Naive thymus-derived CD8-positive, alpha-beta T cell (primary cell): ENCODE measurements around the gene LRRK1. TPM values are rescaled to one million over a fixed set of nuclear protein-coding genes. Genes with fewer than 3 reads are reported as not detected.
A peak's percentile ranks its signal among the peaks of the same experiment; 100 is the strongest.
"Not testable (repeated sequence)": the region's sequence is repeated elsewhere in the genome, so short reads cannot be mapped to it uniquely, and the experiment has no call there.

Experiments used
- ATAC-seq, 2 donors: fragments of 150-1000 bp; cut with Tn5 transposase in 1 of 2; sonication (Bioruptor Pico), chemical (Tn5 transposase) in 1 of 2; 1 replicate in 1 of 2; 2 replicates in 1 of 2; pipeline ENCODE4 v1.10.0; 2021; ENCODE audit warnings: mild to moderate bottlenecking in 2 of 2, moderate library complexity in 2 of 2
- POLR2A ChIA-PET: fragments of 350-600 bp; sonication (Branson Sonifier 250); formaldehyde crosslinking; loops from one replicate; lab custom pipeline; 2021; ENCODE audit warnings: antibody characterized with exemption; lab: Charles Lee
- DNase-seq, 10 donors: peaks; one replicate each; pipeline versions ENCODE4 v3.0.0 to v3.0.0-alpha.2; 2020 to 2022
- H3K27ac Mint-ChIP-seq, 10 donors: one replicate each; pipeline ENCODE4 v1.8.0; 2020 to 2022; ENCODE audit warnings: mild to moderate bottlenecking in 10 of 10, mixed read lengths in 10 of 10, moderate library complexity in 4 of 10, inconsistent platforms in 1 of 10
- H3K27me3 Mint-ChIP-seq, 5 donors: one replicate each; pipeline ENCODE4 v1.8.0; 2021 to 2022; ENCODE audit warnings: mixed read lengths in 5 of 5
- H3K36me3 Mint-ChIP-seq, 3 donors: one replicate each; pipeline ENCODE4 v1.8.0; 2020 to 2022; ENCODE audit warnings: mixed read lengths in 3 of 3, mild to moderate bottlenecking in 2 of 3, inconsistent platforms in 1 of 3
- H3K4me1 Mint-ChIP-seq, 4 donors: one replicate each; pipeline ENCODE4 v1.8.0; 2021 to 2022; ENCODE audit warnings: mixed read lengths in 4 of 4
- H3K4me3 Mint-ChIP-seq, 10 donors: one replicate each; pipeline ENCODE4 v1.8.0; 2020 to 2022; ENCODE audit warnings: mild to moderate bottlenecking in 10 of 10, mixed read lengths in 10 of 10, moderate library complexity in 6 of 10, inconsistent platforms in 1 of 10
- H3K9me3 Mint-ChIP-seq, 9 donors: one replicate each; pipeline ENCODE4 v1.8.0; 2020 to 2022; ENCODE audit warnings: mixed read lengths in 9 of 9, mild to moderate bottlenecking in 3 of 9, inconsistent platforms in 1 of 9, moderate library complexity in 1 of 9
- polyA plus RNA-seq, 3 donors: library from polyadenylated mRNA; unstranded; fragments of 300-500 nt; fragmentation: Illumina TruSeq; gene quantifications; one replicate each; pipeline ENCODE4 v1.2.3, GENCODE V29; 2021
- total RNA-seq, 8 experiments: library from RNA in 2 of 8; stranded (reverse) in 2 of 8; gene quantifications; one replicate each; pipeline ENCODE4 v1.2.3 and lab custom pipeline; 2021 to 2026

LRRK1 gene
- total and polyA plus RNA-seq, 5 experiments from 2014 or later: 0.78 to 2.7 TPM; not detected in 3

DNA sequence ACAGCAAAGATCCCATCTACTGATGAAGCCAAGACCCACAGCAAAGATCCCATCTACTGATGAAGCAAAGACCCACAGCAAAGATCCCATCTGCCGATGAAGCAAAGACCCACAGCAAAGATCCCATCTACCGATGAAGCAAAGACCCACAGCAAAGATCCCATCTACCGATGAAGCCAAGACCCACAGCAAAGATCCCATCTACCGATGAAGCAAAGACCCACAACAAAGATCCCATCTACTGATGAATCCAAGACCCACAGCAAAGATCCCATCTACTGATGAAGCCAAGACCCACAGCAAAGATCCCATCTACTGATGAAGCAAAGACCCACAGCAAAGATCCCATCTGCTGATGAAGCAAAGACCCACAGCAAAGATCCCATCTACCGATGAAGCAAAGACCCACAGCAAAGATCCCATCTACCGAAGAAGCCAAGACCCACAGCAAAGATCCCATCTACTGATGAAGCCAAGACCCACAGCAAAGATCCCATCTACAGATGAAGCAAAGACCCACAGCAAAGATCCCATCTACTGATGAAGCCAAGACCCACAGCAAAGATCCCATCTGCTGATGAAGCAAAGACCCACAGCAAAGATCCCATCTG, 176.7 kb downstream of the LRRK1 start:
- H3K27ac Mint-ChIP-seq, H3K36me3 Mint-ChIP-seq, H3K4me3 Mint-ChIP-seq, DNase-seq, H3K27me3 Mint-ChIP-seq, ATAC-seq, POLR2A ChIA-PET, H3K4me1 Mint-ChIP-seq, H3K9me3 Mint-ChIP-seq: not testable (repeated sequence)

DNA sequence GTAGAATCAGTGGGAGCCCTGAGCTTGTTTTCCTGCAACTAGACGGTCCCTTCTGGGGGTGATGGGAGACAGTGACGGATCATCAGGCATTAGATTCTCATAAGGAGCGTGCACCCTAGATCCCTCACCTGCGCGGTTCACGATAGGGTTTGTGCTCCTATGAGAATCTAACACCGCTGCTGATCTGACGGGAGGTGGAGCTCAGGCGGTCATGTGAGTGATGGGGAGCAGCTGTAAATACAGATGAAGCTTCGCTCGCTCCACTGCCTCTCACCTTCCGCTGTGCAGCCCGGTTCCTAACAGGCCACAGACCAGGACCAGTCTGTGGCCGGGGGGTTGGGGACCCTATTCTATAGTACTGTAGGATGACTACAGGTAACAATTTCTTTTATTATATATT, 178.0 kb downstream of the LRRK1 start:
- no peak for ATAC-seq

DNA sequence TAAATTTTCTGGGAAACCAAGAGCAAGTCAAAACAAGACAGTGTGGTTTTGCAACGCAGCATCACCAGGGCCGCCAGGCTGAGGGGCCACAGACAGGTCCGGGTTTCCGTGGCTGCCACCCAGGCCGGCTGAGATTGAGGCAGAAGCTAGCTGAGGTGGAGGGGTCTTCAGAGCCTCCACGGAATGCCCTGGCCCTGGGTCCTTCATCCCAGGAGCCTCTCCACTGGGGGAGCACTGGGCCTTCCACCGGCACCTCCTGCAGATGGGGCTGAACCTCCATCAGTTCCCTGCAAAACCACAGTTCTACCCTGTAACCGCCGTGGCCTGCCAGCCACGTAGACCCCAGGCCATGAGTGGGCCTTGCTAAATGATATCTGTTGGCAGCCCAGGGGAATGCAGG, 180.0 kb downstream of the LRRK1 start:
- no peak overlapping the region for H3K27ac Mint-ChIP-seq
- DNase-seq: peak in 1 of 10 donors; percentile 32

More for the DNA sequence above, 178.0 kb downstream of the LRRK1 start:
- POLR2A ChIA-PET: no interaction called here
- Mint-ChIP-seq H3K27me3 (peaks cover 0 to 3% (median 0%) of the 10 kb centered on the region in 5 donors), H3K27ac (no peak overlapping the region), H3K4me1 (peaks cover 0 to 2% (median 0%) of the 10 kb centered on the region in 4 donors), H3K36me3 (no peaks in the 10 kb centered on the region), H3K9me3 (no peaks in the 10 kb centered on the region), H3K4me3 (no peak overlapping the region)
- no peak for DNase-seq

DNA sequence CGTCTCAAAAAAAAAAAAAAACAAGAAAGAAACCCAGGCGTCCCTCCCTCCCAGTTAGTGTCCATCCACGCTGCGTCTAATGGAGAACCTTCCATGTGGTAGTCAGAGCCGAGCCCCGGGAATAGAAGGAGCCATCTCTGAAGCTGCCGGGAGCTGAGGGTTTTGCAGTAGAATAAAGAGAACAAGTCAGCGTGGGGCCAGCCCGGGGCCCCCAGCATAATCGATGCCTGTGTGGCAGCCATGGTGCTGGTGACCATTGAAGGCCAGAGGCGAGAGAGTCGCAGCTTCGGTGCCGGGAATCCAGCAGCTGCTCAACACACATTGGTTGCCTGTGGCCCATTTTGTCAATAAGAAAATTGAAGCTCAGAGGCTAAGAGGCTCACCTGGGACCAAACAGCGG, 181.0 kb downstream of the LRRK1 start:
- H3K4me1 Mint-ChIP-seq: peaks cover 0 to 2% (median 0%) of the 10 kb centered on the region in 4 donors
- no peaks in the 10 kb centered on the region for H3K36me3 Mint-ChIP-seq
- no peak overlapping the region for H3K27ac Mint-ChIP-seq
- no peak for DNase-seq
- no peaks in the 10 kb centered on the region for H3K9me3 Mint-ChIP-seq
- POLR2A ChIA-PET: no interaction called here
- no peak overlapping the region for H3K4me3 Mint-ChIP-seq
- no peak for ATAC-seq
- H3K27me3 Mint-ChIP-seq: peaks cover 0 to 1% (median 0%) of the 10 kb centered on the region in 5 donors

More for the DNA sequence above, 180.0 kb downstream of the LRRK1 start:
- H3K36me3 Mint-ChIP-seq: no peaks in the 10 kb centered on the region
- no peaks in the 10 kb centered on the region for H3K9me3 Mint-ChIP-seq
- peaks cover 0 to 2% (median 0%) of the 10 kb centered on the region in 5 donors for H3K27me3 Mint-ChIP-seq
- no peak overlapping the region for H3K4me3 Mint-ChIP-seq
- peaks cover 0 to 2% (median 0%) of the 10 kb centered on the region in 4 donors for H3K4me1 Mint-ChIP-seq
- ATAC-seq: no peak
- POLR2A ChIA-PET: no interaction called here

DNA sequence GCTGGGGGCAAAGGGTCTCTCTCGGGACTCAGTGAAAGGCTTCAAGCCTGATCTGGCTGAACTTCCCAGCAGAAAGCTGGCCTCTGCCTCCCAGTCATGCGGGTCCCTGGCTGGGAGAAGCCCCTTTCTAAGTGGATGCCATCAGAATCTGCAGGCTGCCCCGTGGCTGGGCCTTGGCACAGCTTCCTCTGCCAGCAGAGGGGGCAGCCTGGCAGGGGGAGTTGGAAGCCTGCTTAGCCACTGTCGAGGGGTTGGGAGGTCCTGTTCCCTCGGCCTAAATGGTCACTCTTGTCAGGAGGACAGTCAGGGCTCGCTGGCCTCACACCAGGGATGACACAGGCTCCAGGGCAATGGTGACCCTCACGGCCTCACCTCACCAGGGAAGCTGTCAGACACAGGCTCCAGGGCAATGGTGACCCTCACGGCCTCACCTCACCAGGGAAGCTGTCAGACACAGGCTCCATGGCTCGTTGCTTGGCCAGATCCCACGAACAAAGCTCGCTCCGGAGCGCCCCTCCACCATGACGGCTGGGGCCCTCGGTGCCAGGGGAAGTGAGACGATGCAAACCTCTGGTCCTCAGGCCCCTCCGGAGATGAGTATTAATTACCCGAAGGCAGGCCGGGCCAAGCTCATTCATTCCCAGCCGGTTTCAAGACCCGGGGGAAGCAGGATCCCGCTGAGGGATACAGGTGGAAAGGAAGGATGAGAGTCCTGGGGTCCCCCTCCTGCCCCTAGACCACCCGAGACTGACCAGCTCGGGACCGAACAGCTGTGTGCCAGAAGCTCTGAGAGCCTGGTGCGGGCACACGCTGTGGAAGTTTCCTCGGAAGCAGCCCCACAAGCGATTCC, 181.7 kb downstream of the LRRK1 start:
- no peaks in the 10 kb centered on the region for H3K36me3 Mint-ChIP-seq
- no peak overlapping the region for H3K27ac Mint-ChIP-seq
- peak in 1 of 10 donors; percentile 45 for DNase-seq
- no peak for ATAC-seq
- POLR2A ChIA-PET: no interaction called here
- no peaks in the 10 kb centered on the region for H3K27me3 Mint-ChIP-seq
- peaks cover 0 to 2% (median 0%) of the 10 kb centered on the region in 4 donors for H3K4me1 Mint-ChIP-seq
- no peak overlapping the region for H3K4me3 Mint-ChIP-seq
- no peaks in the 10 kb centered on the region for H3K9me3 Mint-ChIP-seq

DNA sequence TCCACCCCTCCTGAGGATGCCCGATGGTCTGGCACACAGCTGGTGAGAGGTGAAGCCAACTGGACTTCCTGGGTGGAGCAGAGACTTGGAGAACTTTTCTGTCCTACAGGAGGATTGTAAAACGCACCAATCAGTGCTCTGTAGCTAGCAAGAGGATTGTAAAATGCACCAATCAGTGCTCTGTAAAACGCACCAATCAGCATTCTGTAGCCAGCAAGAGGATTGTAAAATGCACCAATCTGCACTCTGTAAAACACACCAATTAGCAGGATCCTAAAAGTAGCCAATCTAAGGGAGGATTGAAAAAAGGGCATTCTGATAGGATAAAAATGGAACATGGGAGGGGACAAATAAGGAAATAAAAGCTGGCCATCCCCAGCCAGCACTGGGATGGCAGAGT, 182.5 kb downstream of the LRRK1 start:
- H3K36me3 Mint-ChIP-seq: no peaks in the 10 kb centered on the region
- POLR2A ChIA-PET: no interaction called here
- no peak overlapping the region for H3K4me3 Mint-ChIP-seq
- H3K9me3 Mint-ChIP-seq: no peaks in the 10 kb centered on the region
- DNase-seq (no peak), ATAC-seq (no peak)
- peaks cover 0 to 2% (median 0%) of the 10 kb centered on the region in 4 donors for H3K4me1 Mint-ChIP-seq
- peak overlapping the region in 1 of 10 donors; percentile 21 for H3K27ac Mint-ChIP-seq
- H3K27me3 Mint-ChIP-seq: no peaks in the 10 kb centered on the region

DNA sequence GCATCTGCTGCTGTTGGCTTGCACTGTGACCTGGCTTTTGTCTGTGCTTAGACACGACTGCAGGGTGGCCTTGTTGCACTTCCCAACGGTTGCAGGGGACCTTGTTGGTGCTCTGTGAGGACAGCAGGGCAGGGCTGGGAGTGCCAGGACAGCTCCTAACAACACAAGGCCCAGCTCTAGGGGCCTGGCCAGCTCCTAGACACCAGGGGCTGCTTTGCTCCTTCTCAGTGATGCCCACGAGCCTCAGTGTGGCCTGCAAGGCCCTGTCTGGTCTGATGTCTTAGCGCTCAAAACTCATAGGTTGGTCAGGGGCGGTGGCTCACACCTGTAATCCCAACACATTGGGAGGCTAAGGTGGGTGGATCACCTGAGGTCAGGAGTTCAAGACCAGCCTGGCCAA, 183.6 kb downstream of the LRRK1 start:
- Mint-ChIP-seq H3K36me3 (no peaks in the 10 kb centered on the region), H3K9me3 (no peaks in the 10 kb centered on the region), H3K27me3 (no peaks in the 10 kb centered on the region), H3K4me3 (no peak overlapping the region), H3K4me1 (peaks cover 0 to 2% (median 0%) of the 10 kb centered on the region in 4 donors), H3K27ac (peak overlapping the region in 1 of 10 donors; percentile 65)
- POLR2A ChIA-PET: no interaction called here
- DNase-seq (peak in 1 of 10 donors; percentile 52), ATAC-seq (no peak)

DNA sequence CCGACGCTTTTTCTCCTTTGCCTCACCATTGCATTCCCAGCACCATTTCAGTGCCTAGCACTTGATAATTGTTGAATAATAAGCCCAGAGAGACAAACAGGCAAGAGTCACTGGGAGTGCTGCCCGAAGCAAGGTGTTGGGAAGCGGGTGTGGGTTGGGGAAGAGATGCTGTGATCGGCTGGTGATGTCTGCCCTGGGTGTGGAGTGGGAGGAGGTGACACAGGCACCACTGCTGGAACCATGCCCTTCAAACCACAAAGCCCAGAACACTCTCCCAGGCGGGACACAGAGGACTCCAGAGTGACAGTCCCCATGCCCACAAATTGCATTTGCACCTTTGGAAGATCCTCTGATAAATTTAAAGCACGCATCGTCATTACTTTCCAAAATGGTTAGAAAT, 184.4 kb downstream of the LRRK1 start:
- POLR2A ChIA-PET: no interaction called here

DNA sequence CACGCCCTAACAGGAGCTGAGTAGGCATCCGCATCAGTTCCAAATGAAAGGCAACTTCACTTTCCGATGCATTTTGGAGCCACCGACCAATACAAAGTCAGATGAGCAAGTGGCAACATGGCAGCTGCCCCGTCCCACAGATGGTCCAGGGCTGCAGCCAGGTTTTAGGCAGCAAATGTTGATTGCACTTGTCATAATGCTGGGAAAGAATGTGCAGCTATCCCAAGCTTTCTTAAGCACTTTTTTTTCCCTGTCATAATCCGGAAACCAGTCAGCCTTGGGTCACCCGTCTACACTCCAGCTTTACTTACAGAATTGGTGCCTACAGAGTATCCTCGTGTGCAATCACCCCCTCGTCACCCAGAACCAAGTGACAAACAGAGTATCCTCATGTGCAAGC, 185.0 kb downstream of the LRRK1 start:
- Mint-ChIP-seq H3K9me3 (no peaks in the 10 kb centered on the region), H3K36me3 (no peaks in the 10 kb centered on the region), H3K4me1 (peaks cover 0 to 2% (median 0%) of the 10 kb centered on the region in 4 donors), H3K4me3 (no peak overlapping the region), H3K27me3 (no peaks in the 10 kb centered on the region), H3K27ac (no peak overlapping the region)
- peak in 1 of 10 donors; percentile 14 for DNase-seq
- ATAC-seq: no peak
- POLR2A ChIA-PET: no interaction called here

More for the DNA sequence above, 184.4 kb downstream of the LRRK1 start:
- H3K9me3 Mint-ChIP-seq: no peaks in the 10 kb centered on the region
- DNase-seq (no peak), ATAC-seq (no peak)
- peaks cover 0 to 2% (median 0%) of the 10 kb centered on the region in 4 donors for H3K4me1 Mint-ChIP-seq
- H3K36me3 Mint-ChIP-seq: no peaks in the 10 kb centered on the region
- H3K27ac Mint-ChIP-seq: no peak overlapping the region
- H3K4me3 Mint-ChIP-seq: no peak overlapping the region
- no peaks in the 10 kb centered on the region for H3K27me3 Mint-ChIP-seq

DNA sequence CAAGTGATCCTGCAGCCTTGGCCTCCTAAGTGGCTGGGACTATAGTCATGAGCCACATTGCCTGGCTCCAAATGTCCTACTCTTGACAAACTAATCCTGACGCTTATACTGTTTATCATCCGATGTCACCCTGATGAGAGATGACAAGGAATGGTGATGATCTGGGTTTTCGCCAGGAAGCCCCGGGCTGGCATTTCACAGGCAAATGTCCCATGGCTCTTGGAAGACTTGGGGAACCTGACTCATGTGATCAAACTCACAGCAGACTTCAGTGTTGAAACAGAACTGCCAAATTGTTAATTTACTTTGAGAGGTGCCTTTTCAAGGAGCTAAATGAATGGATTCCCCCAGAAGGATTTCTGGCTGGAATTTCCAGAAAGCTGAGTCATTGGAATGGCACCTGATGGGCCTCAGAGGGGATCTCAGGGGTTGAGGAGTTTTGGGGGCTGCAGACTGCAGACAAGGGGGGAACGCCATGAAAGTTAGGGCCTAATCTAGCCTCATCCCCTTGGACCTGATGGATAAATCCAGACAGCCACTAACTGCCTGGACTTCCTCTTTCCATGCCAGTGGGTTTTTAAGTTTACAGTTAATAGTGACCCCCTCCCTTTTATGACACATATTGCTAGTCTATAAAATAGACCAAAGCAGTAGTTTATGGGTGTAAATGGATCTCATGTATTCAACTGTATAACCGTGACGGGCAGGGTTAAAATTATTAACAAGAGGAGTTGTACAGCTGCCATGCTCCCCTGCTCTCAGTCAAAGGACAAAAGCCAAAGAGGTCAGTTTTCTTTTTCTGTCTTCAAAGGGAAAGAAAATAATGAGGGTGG, 186.1 kb downstream of the LRRK1 start:
- DNase-seq (no peak), ATAC-seq (no peak)
- Mint-ChIP-seq H3K27me3 (no peaks in the 10 kb centered on the region), H3K4me3 (no peak overlapping the region), H3K36me3 (no peaks in the 10 kb centered on the region), H3K9me3 (no peaks in the 10 kb centered on the region), H3K4me1 (peaks cover 0 to 2% (median 0%) of the 10 kb centered on the region in 4 donors), H3K27ac (no peak overlapping the region)
- POLR2A ChIA-PET: no interaction called here

DNA sequence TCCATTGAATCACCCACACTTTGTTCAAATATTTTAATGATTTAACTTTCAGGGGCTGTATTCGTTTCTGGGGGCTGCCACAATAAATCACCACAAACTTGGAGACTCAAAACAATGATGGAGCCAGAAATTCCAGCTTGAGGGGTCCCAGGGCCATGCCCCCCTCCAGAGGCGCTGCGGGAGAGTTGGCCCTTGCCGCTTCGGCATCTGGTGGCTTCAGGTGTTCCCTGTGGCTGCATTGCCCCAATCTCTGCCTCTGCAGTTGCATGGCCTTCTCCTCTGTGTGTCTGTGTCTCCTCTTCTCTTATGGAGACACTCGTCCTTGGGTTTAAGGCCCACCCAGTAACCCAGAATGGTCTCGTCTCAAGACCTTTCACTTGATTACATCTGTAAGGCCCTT, 187.9 kb downstream of the LRRK1 start:
- Mint-ChIP-seq H3K27me3 (no peaks in the 10 kb centered on the region), H3K36me3 (no peaks in the 10 kb centered on the region), H3K4me1 (peaks cover 0 to 1% (median 0%) of the 10 kb centered on the region in 4 donors), H3K27ac (peak overlapping the region in 1 of 10 donors; percentile 74), H3K4me3 (no peak overlapping the region), H3K9me3 (no peaks in the 10 kb centered on the region)
- peak in 1 of 10 donors; percentile 42 for DNase-seq
- POLR2A ChIA-PET: no interaction called here
- ATAC-seq: no peak

DNA sequence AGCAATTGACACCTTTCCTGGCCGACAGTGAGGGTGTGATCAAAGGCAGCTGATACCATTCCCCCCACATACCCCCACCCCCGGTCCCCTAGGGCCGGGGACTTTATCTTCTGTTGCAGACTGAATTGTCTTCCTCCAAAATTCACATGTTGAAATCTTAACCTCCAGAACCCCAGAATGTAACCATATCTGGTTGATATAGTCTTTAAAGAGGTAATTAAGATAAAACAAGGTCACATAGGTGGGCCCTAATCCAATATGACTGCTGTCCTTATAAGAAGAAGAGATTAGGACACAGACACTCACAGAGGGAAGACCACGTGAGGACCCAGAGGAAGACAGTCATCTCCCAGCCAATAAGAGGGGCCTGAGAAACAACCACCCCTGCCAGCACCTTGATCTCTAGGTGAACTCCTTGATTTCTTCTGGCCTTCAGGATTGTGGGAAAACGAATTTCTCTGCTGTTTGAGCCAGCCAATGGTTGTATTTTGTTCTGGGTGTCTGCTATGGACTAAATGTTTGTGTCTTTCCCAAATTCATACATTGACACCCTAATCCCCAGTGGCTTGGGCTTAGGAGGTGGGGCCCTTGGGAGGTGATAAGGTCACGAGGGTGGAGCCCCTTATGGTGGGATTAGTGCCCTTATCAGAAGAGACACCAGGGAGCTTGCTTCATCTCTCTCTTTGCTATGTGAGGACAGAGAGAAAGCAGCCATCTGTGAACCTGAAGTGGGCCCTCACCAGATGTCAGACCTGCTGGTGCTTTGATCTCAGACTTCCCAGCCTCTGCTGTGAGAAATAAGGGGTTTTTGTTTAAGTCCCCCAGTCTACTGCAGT, 188.7 kb downstream of the LRRK1 start:
- POLR2A ChIA-PET: no interaction called here
- Mint-ChIP-seq H3K4me1 (peaks cover 0 to 4% (median 0%) of the 10 kb centered on the region in 4 donors), H3K4me3 (no peak overlapping the region), H3K9me3 (no peaks in the 10 kb centered on the region), H3K36me3 (no peaks in the 10 kb centered on the region), H3K27ac (no peak overlapping the region), H3K27me3 (peaks cover 0 to 2% (median 0%) of the 10 kb centered on the region in 5 donors)
- DNase-seq: peak in 1 of 10 donors; percentile 55
- ATAC-seq: no peak
